Kidney epithelial cell (primary cell): Measurements from ENCODE around the gene RPS27L. TPM values are rescaled to one million over a fixed set of nuclear protein-coding genes. Genes with fewer than 3 reads are reported as not detected.

ENCODE experiments used
- DNase-seq: peaks from one replicate; pipeline ENCODE4 v3.0.0-alpha.2; 2010; ENCODE audit warnings: low read depth
- H3K27me3 ChIP-seq: 2 replicates; pipeline ENCODE4 v1.6.0; 2011; ENCODE audit warnings: low read length; ENCODE audit not compliant: control insufficient read depth, insufficient read depth
- H3K36me3 ChIP-seq: 2 replicates; pipeline ENCODE4 v1.5.1; 2011; ENCODE audit warnings: low read length; ENCODE audit not compliant: control insufficient read depth, insufficient read depth
- H3K4me3 ChIP-seq: 2 replicates; pipeline ENCODE4 v1.5.1; 2011; ENCODE audit warnings: low read depth, mild to moderate bottlenecking, control low read depth, low read length
- total RNA-seq: library from RNA; depleted of rRNA; stranded (reverse); fragments of >200 nt; gene quantifications from 2 replicates; pipeline ENCODE4 v1.2.3, GENCODE V29; 2015
- TF ChIP-seq, protein P1 (sequence below): IDR thresholded peaks from 2 replicates; pipeline ENCODE4 v1.5.1; 2011; ENCODE audit warnings: mild to moderate bottlenecking, moderate library complexity, low read length, control low read depth, inconsistent platforms; ENCODE audit not compliant: insufficient read depth, poor library complexity, severe bottlenecking

The RPS27L gene
- total RNA-seq, 1 donor from 2014 or later = 150 TPM

DNA sequence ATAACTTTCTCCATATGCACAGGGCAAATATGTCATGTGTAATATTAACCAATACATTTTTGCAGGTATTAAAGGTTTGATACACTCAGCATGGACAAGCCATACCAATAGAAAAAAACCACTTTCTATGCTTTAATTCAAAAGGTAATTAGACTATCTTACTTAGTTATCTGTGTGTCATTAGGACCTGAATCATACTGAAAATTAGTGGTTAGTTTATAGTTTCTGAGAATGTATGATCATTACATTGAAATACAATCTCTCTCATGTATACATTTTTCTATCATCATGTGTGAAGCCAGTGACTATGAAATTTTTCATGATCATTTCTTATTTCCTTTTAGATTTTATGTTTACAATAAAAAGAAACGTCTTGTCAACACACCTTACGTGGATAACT is 16.3 kb downstream of the RPS27L start:
- DNase-seq = no peak
- H3K4me3 ChIP-seq = no peak overlapping the region
- no peaks in the 10 kb centered on the region for H3K27me3 ChIP-seq
- no peaks in the 10 kb centered on the region for H3K36me3 ChIP-seq
- TF ChIP-seq, protein P1, sequence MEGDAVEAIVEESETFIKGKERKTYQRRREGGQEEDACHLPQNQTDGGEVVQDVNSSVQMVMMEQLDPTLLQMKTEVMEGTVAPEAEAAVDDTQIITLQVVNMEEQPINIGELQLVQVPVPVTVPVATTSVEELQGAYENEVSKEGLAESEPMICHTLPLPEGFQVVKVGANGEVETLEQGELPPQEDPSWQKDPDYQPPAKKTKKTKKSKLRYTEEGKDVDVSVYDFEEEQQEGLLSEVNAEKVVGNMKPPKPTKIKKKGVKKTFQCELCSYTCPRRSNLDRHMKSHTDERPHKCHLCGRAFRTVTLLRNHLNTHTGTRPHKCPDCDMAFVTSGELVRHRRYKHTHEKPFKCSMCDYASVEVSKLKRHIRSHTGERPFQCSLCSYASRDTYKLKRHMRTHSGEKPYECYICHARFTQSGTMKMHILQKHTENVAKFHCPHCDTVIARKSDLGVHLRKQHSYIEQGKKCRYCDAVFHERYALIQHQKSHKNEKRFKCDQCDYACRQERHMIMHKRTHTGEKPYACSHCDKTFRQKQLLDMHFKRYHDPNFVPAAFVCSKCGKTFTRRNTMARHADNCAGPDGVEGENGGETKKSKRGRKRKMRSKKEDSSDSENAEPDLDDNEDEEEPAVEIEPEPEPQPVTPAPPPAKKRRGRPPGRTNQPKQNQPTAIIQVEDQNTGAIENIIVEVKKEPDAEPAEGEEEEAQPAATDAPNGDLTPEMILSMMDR = no peak

DNA sequence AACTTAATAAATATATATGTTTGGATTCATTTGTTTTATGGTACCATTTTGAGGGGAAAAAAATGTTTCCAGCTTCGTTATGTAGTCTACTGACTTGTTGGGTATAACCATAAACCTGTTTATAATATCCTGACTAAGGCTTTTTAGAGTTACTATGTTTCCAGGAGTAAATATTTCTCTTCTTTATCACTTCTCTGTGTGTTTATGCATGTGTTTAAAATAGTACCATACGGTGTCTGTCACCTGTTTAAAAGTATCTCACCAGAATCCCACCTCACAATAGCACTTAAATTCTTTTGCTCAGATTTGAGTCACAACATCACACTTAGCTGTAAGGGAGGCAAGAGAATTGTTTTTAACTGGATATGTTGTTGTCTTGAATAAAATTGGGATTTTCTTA is 20.5 kb downstream of the RPS27L start:
- TF ChIP-seq, protein P1 = no peak
- Histone ChIP-seq H3K27me3 (no peaks in the 10 kb centered on the region), H3K36me3 (peaks cover 2% of the 10 kb centered on the region), H3K4me3 (no peak overlapping the region)
- DNase-seq = no peak

DNA sequence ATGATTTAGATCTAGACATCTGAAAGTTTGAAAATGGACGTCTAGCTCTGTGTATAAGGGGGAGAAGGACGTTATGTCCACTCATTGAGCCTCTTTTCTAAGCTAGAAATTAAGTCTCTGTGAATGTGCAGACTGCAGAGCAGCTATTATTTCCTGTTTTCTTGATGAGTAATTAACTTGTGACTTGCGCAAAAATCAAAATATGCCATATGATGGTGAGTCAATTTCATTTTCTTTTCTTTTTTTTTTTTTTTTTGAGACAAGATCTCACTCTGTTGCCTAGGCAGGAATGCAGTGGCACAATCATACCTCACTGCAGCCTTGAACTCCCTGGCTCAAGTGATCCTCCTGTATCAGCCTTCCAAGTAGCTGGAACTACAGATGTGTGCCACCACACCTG is 21.5 kb downstream of the RPS27L start:
- TF ChIP-seq, protein P1 = no peak
- Histone ChIP-seq H3K36me3 (peaks cover 2% of the 10 kb centered on the region), H3K4me3 (no peak overlapping the region), H3K27me3 (no peaks in the 10 kb centered on the region)
- DNase-seq = no peak

DNA sequence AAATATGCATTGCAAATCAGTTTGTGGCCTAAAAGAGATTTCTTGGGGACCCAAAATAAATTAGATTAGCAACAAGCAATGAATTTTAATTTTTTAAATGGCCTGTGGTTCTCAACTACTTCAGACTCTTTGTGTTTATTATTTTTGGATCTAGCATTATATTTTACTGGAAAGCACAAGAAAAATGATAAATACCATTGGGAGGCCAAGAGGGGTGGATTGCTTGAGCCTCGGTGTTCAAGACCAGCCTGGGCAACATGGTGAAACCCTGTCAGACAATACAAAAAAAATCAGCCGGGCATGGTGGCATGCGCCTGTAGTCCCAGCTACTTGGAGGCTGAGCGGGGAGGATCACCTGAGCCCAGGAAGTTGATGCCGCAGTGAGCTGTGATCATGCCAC is 22.0 kb downstream of the RPS27L start:
- TF ChIP-seq, protein P1 = no peak
- no peak for DNase-seq
- Histone ChIP-seq H3K4me3 (no peak overlapping the region), H3K36me3 (peaks cover 2% of the 10 kb centered on the region), H3K27me3 (no peaks in the 10 kb centered on the region)

DNA sequence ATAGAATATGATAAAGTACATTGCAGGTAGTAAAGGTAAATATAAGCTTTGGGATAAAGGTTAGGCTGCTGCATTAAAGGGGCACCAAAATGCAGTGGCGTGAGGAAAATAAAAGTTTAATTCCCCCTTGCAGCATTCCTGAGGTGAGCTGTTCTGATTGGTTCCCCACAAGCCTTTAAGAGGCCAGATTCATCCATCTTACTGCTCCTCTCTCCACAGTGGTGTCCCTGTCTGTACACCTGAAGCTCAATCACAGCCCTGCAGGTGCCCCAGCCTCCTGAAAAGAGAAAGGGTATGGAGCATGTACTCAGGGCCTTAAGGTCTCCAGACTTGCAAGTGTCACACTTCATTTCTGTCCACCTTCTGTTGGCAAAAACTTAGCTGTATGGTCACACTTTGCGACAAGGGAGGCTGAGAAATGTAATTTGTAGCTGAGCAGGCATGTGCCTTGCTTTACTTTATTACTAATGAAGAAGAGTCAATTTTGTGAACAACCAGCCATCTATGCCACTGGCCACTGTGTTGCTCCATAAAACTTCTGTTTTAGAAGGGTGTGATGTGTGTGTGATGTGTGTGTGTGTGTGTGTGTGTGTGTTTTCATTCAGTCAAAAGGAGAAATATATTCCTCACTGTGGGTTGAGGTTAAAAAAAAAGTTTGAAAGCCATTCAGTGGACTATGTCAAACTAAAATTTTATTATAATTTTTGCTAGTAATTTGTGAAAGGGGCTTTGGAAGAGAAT is 22.9 kb downstream of the RPS27L start:
- peaks cover 2% of the 10 kb centered on the region for H3K36me3 ChIP-seq
- DNase-seq = no peak
- H3K4me3 ChIP-seq = no peak overlapping the region
- TF ChIP-seq, protein P1 = no peak
- H3K27me3 ChIP-seq = no peaks in the 10 kb centered on the region

DNA sequence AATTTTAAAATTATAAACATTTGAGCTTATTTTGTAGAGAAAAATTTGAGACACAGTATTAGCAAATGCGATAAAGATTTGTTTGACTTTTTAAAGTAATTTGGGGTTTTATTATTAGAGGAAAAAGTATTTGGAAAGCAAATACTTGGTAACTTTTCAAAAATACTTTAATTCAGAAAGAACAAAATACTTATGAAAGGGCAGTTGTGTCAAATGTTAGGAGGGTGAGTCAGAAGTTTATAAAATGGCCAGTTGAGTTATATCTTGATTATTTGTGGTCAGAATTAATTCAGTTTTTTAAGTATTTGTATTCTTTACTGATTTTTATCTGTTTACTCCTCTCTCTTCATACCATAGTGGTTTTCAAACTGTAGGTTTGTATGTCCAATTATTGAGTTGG is 23.5 kb downstream of the RPS27L start:
- TF ChIP-seq, protein P1 = no peak
- no peak for DNase-seq

More for the DNA sequence above, 23.5 kb downstream of the RPS27L start:
- Histone ChIP-seq H3K27me3 (no peaks in the 10 kb centered on the region), H3K4me3 (no peak overlapping the region), H3K36me3 (peaks cover 2% of the 10 kb centered on the region)
